ENCODE data around the gene NR2F1-AS1.
A peak's percentile ranks its signal among the peaks of the same experiment; 100 is the strongest.

The NR2F1-AS1 gene

DNA sequence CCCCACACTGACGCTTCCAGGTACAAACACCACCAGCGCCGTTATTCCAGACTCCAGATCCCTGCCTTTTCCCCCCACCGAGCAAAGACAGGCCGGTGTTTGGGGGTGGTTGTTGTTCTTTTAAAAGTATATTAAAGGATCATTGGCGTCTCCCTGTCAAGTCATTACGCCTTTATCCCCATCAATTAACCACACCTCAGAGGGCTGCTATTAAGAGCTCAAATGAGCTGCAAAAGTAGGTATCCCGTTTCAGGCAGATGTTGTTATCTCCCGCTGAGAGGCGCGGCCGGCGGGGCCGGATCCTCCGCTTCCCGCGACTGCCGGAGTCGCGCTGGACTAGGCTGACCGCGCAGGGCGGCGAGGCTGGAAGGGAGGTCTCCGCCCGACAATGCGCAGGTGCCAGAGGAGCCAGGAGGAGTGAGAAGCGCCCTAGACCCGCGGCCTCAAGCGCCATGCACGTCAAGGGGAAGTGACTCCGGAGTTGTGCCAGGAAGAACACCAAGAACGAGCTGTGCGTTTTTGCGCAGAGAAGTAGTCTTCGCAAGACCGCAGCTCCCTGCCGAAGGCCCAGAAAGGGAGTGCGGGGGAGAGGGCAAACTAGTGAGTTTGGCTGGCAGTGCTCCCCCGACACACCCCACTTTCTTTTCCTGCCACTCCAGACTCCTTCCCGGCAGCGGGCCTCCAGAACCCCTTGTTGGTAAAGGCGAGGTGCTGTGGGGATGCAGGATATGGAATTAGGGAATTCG is 8.2 kb downstream of the NR2F1-AS1 start:
- TF ChIP-seq SIN3A (IDR thresholded peaks at IDR 0.05; ENCODE audit: borderline replicate concordance, insufficient read depth, low read length) (no peak), FOXP2 (optimal IDR thresholded peaks at IDR 0.05; ENCODE audit: borderline replicate concordance, extremely low read depth, extremely low read length, insufficient read depth) (peak; percentile 41), POLR2AphosphoS5 (IDR thresholded peaks at IDR 0.05; ENCODE audit: low read depth, low read length) (no peak), TAF1 (IDR thresholded peaks at IDR 0.05; ENCODE audit: borderline replicate concordance, insufficient read depth, low read length) (no peak)
- TF ChIP-seq, protein P1, sequence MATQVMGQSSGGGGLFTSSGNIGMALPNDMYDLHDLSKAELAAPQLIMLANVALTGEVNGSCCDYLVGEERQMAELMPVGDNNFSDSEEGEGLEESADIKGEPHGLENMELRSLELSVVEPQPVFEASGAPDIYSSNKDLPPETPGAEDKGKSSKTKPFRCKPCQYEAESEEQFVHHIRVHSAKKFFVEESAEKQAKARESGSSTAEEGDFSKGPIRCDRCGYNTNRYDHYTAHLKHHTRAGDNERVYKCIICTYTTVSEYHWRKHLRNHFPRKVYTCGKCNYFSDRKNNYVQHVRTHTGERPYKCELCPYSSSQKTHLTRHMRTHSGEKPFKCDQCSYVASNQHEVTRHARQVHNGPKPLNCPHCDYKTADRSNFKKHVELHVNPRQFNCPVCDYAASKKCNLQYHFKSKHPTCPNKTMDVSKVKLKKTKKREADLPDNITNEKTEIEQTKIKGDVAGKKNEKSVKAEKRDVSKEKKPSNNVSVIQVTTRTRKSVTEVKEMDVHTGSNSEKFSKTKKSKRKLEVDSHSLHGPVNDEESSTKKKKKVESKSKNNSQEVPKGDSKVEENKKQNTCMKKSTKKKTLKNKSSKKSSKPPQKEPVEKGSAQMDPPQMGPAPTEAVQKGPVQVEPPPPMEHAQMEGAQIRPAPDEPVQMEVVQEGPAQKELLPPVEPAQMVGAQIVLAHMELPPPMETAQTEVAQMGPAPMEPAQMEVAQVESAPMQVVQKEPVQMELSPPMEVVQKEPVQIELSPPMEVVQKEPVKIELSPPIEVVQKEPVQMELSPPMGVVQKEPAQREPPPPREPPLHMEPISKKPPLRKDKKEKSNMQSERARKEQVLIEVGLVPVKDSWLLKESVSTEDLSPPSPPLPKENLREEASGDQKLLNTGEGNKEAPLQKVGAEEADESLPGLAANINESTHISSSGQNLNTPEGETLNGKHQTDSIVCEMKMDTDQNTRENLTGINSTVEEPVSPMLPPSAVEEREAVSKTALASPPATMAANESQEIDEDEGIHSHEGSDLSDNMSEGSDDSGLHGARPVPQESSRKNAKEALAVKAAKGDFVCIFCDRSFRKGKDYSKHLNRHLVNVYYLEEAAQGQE (IDR thresholded peaks at IDR 0.05; ENCODE audit: insufficient read depth in 1 of 2, low read depth in 2 of 2, low read length in 2 of 2) = no peak

DNA sequence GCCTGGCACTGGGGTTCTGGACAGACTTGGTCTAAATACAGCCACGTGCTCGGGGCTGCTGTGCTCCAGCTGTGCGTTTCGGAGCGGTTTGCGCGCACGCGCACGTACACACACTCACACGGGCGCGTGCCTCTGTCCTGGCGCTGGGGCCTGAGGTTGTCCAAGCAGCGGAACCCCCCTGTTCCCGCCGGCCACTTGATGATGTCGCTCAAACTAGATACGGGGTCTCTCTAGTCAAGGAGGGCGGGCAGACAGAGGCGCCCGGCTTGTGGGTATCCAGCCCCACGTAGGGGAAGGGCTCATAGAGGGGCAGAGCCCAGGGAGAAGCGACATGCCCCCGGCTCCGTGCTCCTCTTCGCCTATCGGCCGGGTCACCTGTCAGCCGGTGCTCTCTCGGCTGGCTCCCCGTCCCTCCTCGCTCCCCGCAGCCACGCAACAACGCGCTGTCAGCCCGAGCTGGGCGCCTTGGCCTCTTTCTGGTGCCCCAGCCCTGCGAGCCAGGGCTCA is 8.9 kb downstream of the NR2F1-AS1 start:
- TF ChIP-seq, protein P1 (IDR thresholded peaks at IDR 0.05; ENCODE audit: insufficient read depth in 1 of 2, low read depth in 2 of 2, low read length in 2 of 2) = no peak
- no peak for TF ChIP-seq FOXP2 (optimal IDR thresholded peaks at IDR 0.05; ENCODE audit: borderline replicate concordance, extremely low read depth, extremely low read length, insufficient read depth)
- no peak for TF ChIP-seq TAF1 (IDR thresholded peaks at IDR 0.05; ENCODE audit: borderline replicate concordance, insufficient read depth, low read length)
- TF ChIP-seq SIN3A (IDR thresholded peaks at IDR 0.05; ENCODE audit: borderline replicate concordance, insufficient read depth, low read length) = no peak
- TF ChIP-seq POLR2AphosphoS5 (IDR thresholded peaks at IDR 0.05; ENCODE audit: low read depth, low read length) = no peak

DNA sequence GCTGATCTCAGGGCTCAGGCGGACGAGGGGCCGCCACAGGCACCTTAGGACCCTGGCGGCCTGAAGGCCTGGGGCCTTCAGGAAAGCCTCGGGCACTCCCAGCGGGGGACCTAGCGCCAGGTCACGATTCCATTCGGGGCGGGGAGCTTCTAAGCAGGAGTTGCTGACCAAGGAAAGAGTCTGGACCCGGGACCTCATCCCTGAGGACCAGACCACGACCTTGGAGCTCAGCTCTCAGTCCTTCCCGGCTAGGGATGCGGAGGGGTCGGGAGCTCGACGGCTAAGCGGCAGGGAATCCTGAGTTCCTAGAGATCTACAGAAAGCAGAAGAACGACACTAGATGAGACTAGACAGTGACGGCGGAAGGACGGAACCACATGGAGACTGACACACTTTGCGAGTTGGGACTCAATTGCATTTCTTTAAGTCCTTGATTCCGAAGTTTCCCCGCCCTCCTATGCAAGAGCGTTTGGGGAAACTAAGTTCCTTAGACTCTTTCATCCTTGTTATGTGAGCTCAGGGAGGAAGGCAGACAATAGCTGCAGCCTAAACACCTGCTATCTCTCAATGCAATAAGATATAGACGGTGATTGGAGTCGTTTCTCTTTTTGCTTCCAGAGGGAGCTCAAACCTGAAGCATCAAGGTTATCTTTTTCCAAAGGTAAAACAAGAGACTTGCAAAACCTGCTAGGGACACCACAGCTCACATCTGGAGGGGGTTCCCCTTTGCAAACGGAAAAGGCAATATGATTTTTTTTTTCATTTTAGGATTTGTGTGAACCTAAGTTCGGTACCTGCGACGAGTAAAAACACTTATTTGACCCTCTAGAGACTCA is 9.7 kb downstream of the NR2F1-AS1 start:
- TF ChIP-seq FOXP2 (optimal IDR thresholded peaks at IDR 0.05; ENCODE audit: borderline replicate concordance, extremely low read depth, extremely low read length, insufficient read depth) (no peak), TAF1 (IDR thresholded peaks at IDR 0.05; ENCODE audit: borderline replicate concordance, insufficient read depth, low read length) (no peak), POLR2AphosphoS5 (IDR thresholded peaks at IDR 0.05; ENCODE audit: low read depth, low read length) (no peak), SIN3A (IDR thresholded peaks at IDR 0.05; ENCODE audit: borderline replicate concordance, insufficient read depth, low read length) (no peak)
- TF ChIP-seq, protein P1 (IDR thresholded peaks at IDR 0.05; ENCODE audit: insufficient read depth in 1 of 2, low read depth in 2 of 2, low read length in 2 of 2) = no peak

DNA sequence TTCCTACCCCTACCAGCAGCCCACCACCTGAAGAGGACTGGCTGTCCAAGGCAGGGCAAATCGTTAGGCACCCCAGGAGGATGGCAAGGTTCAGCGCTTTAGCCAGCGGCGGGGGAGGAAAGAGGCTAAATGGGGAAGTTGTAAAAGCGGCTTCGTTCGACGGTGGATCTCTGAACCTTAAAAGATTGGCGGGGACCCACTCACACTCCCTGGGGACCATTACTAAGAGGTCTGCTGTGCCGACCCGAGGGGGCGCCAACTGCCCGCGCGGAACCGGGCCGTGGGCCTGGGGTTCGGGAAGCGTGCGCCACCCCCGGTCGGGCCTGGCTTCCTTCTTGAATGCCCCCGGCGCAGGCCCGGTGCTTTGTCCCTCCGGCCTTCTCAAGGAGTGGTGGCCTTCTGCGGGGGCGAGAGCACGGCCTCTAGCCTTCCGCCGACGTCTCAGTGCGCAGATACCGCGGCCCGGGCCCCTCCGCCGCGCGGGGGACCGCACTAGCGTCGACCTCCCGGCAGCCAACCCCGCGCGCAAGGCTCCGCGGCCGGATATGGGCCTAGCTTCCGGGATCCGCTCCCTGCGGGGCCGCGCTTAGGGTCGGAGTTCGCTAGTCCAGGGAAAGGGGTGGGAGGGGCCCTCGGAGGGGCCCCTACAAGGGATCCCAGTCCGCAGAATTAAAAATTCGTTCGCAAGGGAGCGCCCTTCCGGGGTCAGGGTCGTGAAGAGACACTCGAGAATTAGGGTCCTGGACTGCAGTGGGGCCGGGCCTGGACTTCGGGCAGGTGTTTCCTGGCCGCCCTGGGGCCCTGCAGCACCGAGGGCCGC is 10.5 kb downstream of the NR2F1-AS1 start:
- TF ChIP-seq TAF1 (IDR thresholded peaks at IDR 0.05; ENCODE audit: borderline replicate concordance, insufficient read depth, low read length) (no peak), SIN3A (IDR thresholded peaks at IDR 0.05; ENCODE audit: borderline replicate concordance, insufficient read depth, low read length) (no peak), POLR2AphosphoS5 (IDR thresholded peaks at IDR 0.05; ENCODE audit: low read depth, low read length) (no peak), FOXP2 (optimal IDR thresholded peaks at IDR 0.05; ENCODE audit: borderline replicate concordance, extremely low read depth, extremely low read length, insufficient read depth) (no peak)
- TF ChIP-seq, protein P1 (IDR thresholded peaks at IDR 0.05; ENCODE audit: insufficient read depth in 1 of 2, low read depth in 2 of 2, low read length in 2 of 2) = no peak
